T-helper 1 cell treated with Interleukin-12 subunit alpha and Interleukin-12 subunit beta and Interleukin-4 antibody, amounts not matched to agents 30 μg/mL and 1 μg/mL, for 36 hours (primary cell): ENCODE results near the gene CDX2.

ENCODE experiments used
- H3K27ac Mint-ChIP-seq: one replicate; pipeline ENCODE4 v1.8.0; 2021; ENCODE audit warnings: mild to moderate bottlenecking, mixed read lengths
- H3K27me3 Mint-ChIP-seq: one replicate; pipeline ENCODE4 v1.8.0; 2021; ENCODE audit warnings: low read depth, mixed read lengths
- H3K36me3 Mint-ChIP-seq: one replicate; pipeline ENCODE4 v1.8.0; 2021; ENCODE audit warnings: low read depth, mixed read lengths
- H3K4me1 Mint-ChIP-seq: one replicate; pipeline ENCODE4 v1.8.0; 2021; ENCODE audit warnings: low read depth, mixed read lengths
- H3K4me3 Mint-ChIP-seq: one replicate; pipeline ENCODE4 v1.8.0; 2021; ENCODE audit warnings: mild to moderate bottlenecking, moderate library complexity, mixed read lengths
- H3K9me3 Mint-ChIP-seq: one replicate; pipeline ENCODE4 v1.8.0; 2021; ENCODE audit warnings: mixed read lengths

CDX2 gene

GRCh38 chr13:27933580-27934328, 35.4 kb downstream of the CDX2 start:
- Mint-ChIP-seq H3K27me3 (peaks cover 45% of the 10 kb centered on the region), H3K4me1 (no peaks in the 10 kb centered on the region), H3K9me3 (peaks cover 8% of the 10 kb centered on the region), H3K36me3 (no peaks in the 10 kb centered on the region), H3K27ac (no peak overlapping the region), H3K4me3 (no peak overlapping the region)

GRCh38 chr13:27933118-27933517, 36.0 kb downstream of the CDX2 start:
- H3K9me3 Mint-ChIP-seq, result peaks cover 8% of the 10 kb centered on the region
- no peaks in the 10 kb centered on the region for H3K36me3 Mint-ChIP-seq
- H3K4me1 Mint-ChIP-seq, result no peaks in the 10 kb centered on the region
- no peak overlapping the region for H3K27ac Mint-ChIP-seq
- no peak overlapping the region for H3K4me3 Mint-ChIP-seq
- peaks cover 51% of the 10 kb centered on the region for H3K27me3 Mint-ChIP-seq

GRCh38 chr13:27929868-27930267, 39.2 kb downstream of the CDX2 start:
- Mint-ChIP-seq H3K4me3 (no peak overlapping the region), H3K36me3 (peaks cover 4% of the 10 kb centered on the region), H3K9me3 (no peaks in the 10 kb centered on the region), H3K4me1 (no peaks in the 10 kb centered on the region), H3K27ac (no peak overlapping the region), H3K27me3 (peaks cover 79% of the 10 kb centered on the region)

GRCh38 chr13:27928805-27929753, 40.0 kb downstream of the CDX2 start:
- peak overlapping the region; percentile 63 for H3K27ac Mint-ChIP-seq
- H3K4me3 Mint-ChIP-seq, result no peak overlapping the region
- H3K4me1 Mint-ChIP-seq, result peaks cover 1% of the 10 kb centered on the region
- peaks cover 4% of the 10 kb centered on the region for H3K36me3 Mint-ChIP-seq
- H3K27me3 Mint-ChIP-seq, result peaks cover 84% of the 10 kb centered on the region
- no peaks in the 10 kb centered on the region for H3K9me3 Mint-ChIP-seq

GRCh38 chr13:27928353-27928804, 40.7 kb downstream of the CDX2 start:
- peaks cover 85% of the 10 kb centered on the region for H3K27me3 Mint-ChIP-seq
- no peak overlapping the region for H3K4me3 Mint-ChIP-seq
- H3K9me3 Mint-ChIP-seq, result no peaks in the 10 kb centered on the region
- H3K27ac Mint-ChIP-seq, result no peak overlapping the region
- peaks cover 1% of the 10 kb centered on the region for H3K4me1 Mint-ChIP-seq
- H3K36me3 Mint-ChIP-seq, result peaks cover 4% of the 10 kb centered on the region

- peaks cover 90% of the 10 kb centered on the region for H3K27me3 Mint-ChIP-seq
- H3K9me3 Mint-ChIP-seq, result no peaks in the 10 kb centered on the region
- H3K4me3 Mint-ChIP-seq, result no peak overlapping the region
- peaks cover 4% of the 10 kb centered on the region for H3K36me3 Mint-ChIP-seq
- no peak overlapping the region for H3K27ac Mint-ChIP-seq
- peaks cover 1% of the 10 kb centered on the region for H3K4me1 Mint-ChIP-seq
These were observed 41.4 kb downstream of the CDX2 start for GRCh38 chr13:27927444-27928352.

GRCh38 chr13:27926644-27927434, 42.3 kb downstream of the CDX2 start:
- Mint-ChIP-seq H3K27ac (peak overlapping the region; percentile 55), H3K27me3 (peaks cover 96% of the 10 kb centered on the region), H3K4me3 (no peak overlapping the region), H3K4me1 (peaks cover 1% of the 10 kb centered on the region), H3K9me3 (no peaks in the 10 kb centered on the region), H3K36me3 (peaks cover 4% of the 10 kb centered on the region)

- H3K9me3 Mint-ChIP-seq, result no peaks in the 10 kb centered on the region
These were observed 43.7 kb downstream of the CDX2 start for GRCh38 chr13:27925220-27925991.

GRCh38 chr13:27924529-27925141, 44.5 kb downstream of the CDX2 start:
- peaks cover 8% of the 10 kb centered on the region for H3K4me1 Mint-ChIP-seq
- no peaks in the 10 kb centered on the region for H3K9me3 Mint-ChIP-seq
- no peak overlapping the region for H3K27ac Mint-ChIP-seq
- peaks cover 88% of the 10 kb centered on the region for H3K27me3 Mint-ChIP-seq
- no peak overlapping the region for H3K4me3 Mint-ChIP-seq
- peaks cover 4% of the 10 kb centered on the region for H3K36me3 Mint-ChIP-seq

More at GRCh38 chr13:27925220-27925991, 43.7 kb downstream of the CDX2 start:
- H3K27ac Mint-ChIP-seq, result peak overlapping the region; percentile 24
- H3K4me1 Mint-ChIP-seq, result peaks cover 7% of the 10 kb centered on the region
- no peak overlapping the region for H3K4me3 Mint-ChIP-seq
- H3K27me3 Mint-ChIP-seq, result peaks cover 94% of the 10 kb centered on the region
- peaks cover 4% of the 10 kb centered on the region for H3K36me3 Mint-ChIP-seq

- Mint-ChIP-seq H3K27me3 (peaks cover 88% of the 10 kb centered on the region), H3K27ac (peak overlapping the region; percentile 71), H3K4me3 (no peak overlapping the region), H3K4me1 (peaks cover 8% of the 10 kb centered on the region), H3K9me3 (no peaks in the 10 kb centered on the region), H3K36me3 (peaks cover 4% of the 10 kb centered on the region)
These were observed 45.2 kb downstream of the CDX2 start for GRCh38 chr13:27923794-27924528.

GRCh38 chr13:27922883-27923612, 46.1 kb downstream of the CDX2 start:
- Mint-ChIP-seq H3K27ac (no peak overlapping the region), H3K4me1 (peaks cover 8% of the 10 kb centered on the region)

More at GRCh38 chr13:27922883-27923612, 46.1 kb downstream of the CDX2 start:
- Mint-ChIP-seq H3K9me3 (no peaks in the 10 kb centered on the region), H3K27me3 (peaks cover 88% of the 10 kb centered on the region), H3K4me3 (no peak overlapping the region), H3K36me3 (peaks cover 3% of the 10 kb centered on the region)
